Measurements from ENCODE around the gene PCDH15.

The PCDH15 gene

GRCh38 chr10:54667136-54667535, 133.9 kb downstream of the PCDH15 start:
- no peak for DNase-seq (ENCODE audit: low read depth)
- H3K4me3 ChIP-seq (ENCODE audit: low read length), result no peak overlapping the region
- no peak for TF ChIP-seq CTCF (conservative IDR thresholded peaks at IDR 0.05; ENCODE audit: low read depth, low read length)

- no peak for DNase-seq (ENCODE audit: low read depth)
- no peak for TF ChIP-seq CTCF (conservative IDR thresholded peaks at IDR 0.05; ENCODE audit: low read depth, low read length)
- H3K4me3 ChIP-seq (ENCODE audit: low read length), result no peak overlapping the region
Measured at GRCh38 chr10:54666192-54666591, 134.8 kb downstream of the PCDH15 start.

GRCh38 chr10:54665095-54665494, 135.9 kb downstream of the PCDH15 start:
- TF ChIP-seq CTCF (conservative IDR thresholded peaks at IDR 0.05; ENCODE audit: low read depth, low read length), result no peak
- DNase-seq (ENCODE audit: low read depth), result no peak
- H3K4me3 ChIP-seq (ENCODE audit: low read length), result no peak overlapping the region

GRCh38 chr10:54660397-54660796, 140.6 kb downstream of the PCDH15 start:
- H3K4me3 ChIP-seq (ENCODE audit: low read length), result no peak overlapping the region
- DNase-seq (ENCODE audit: low read depth), result no peak
- no peak for TF ChIP-seq CTCF (conservative IDR thresholded peaks at IDR 0.05; ENCODE audit: low read depth, low read length)

- DNase-seq (ENCODE audit: low read depth), result no peak
- no peak for TF ChIP-seq CTCF (conservative IDR thresholded peaks at IDR 0.05; ENCODE audit: low read depth, low read length)
- H3K4me3 ChIP-seq (ENCODE audit: low read length), result no peak overlapping the region
Measured at GRCh38 chr10:54656643-54657042, 144.4 kb downstream of the PCDH15 start.

GRCh38 chr10:54653518-54653917, 147.5 kb downstream of the PCDH15 start:
- TF ChIP-seq CTCF (conservative IDR thresholded peaks at IDR 0.05; ENCODE audit: low read depth, low read length), result no peak
- H3K4me3 ChIP-seq (ENCODE audit: low read length), result no peak overlapping the region
- no peak for DNase-seq (ENCODE audit: low read depth)

GRCh38 chr10:54650547-54650946, 150.5 kb downstream of the PCDH15 start:
- DNase-seq (ENCODE audit: low read depth), result no peak
- TF ChIP-seq CTCF (conservative IDR thresholded peaks at IDR 0.05; ENCODE audit: low read depth, low read length), result no peak
- no peak overlapping the region for H3K4me3 ChIP-seq (ENCODE audit: low read length)
